K562 (cell line): Measurements from ENCODE around the gene MT1E. TPM values are rescaled to one million over a fixed set of nuclear protein-coding genes. Genes with fewer than 3 reads are reported as not detected.

Experiments
- CLOCK ChIP-seq: fragments of 250-450 bp; sonication (Bioruptor Pico); IDR thresholded peaks from 2 replicates; pipeline ENCODE4 v1.4.0; 2020; ENCODE audit warnings: mild to moderate bottlenecking, moderate library complexity, borderline replicate concordance
- E2F3 ChIP-seq: fragments of 250-450 bp; sonication (Bioruptor Pico); IDR thresholded peaks from 2 replicates; pipeline ENCODE4 v1.4.0; 2020; ENCODE audit warnings: mild to moderate bottlenecking
- ETV6 ChIP-seq, 3 experiments: fragments of 150-350 bp in 1 of 3; sonication (generic) in 1 of 3; formaldehyde crosslinking in 1 of 3; IDR thresholded peaks; 2 replicates each; pipeline versions ENCODE4 v1.6.1 to v1.8.0; 2014 to 2022; ENCODE audit warnings: borderline replicate concordance in 2 of 3, low read depth in 2 of 3, antibody characterized with exemption in 1 of 3, low read length in 1 of 3, mild to moderate bottlenecking in 1 of 3, missing genetic modification reagents in 1 of 3
- GATAD2A ChIP-seq: fragments of 450-650 bp; IDR thresholded peaks from 2 replicates; pipeline ENCODE4 v1.6.1; 2017
- NFRKB ChIP-seq: fragments of 450-650 bp; IDR thresholded peaks from 2 replicates; pipeline ENCODE4 v1.6.1; 2016; ENCODE audit warnings: low read depth
- PHF20 ChIP-seq: fragments of 450-650 bp; IDR thresholded peaks from 2 replicates; pipeline ENCODE4 v1.6.1; 2018; ENCODE audit not compliant: partially characterized antibody
- TAF15 ChIP-seq: fragments of 200-400 bp; formaldehyde crosslinking; IDR thresholded peaks from 2 replicates; pipeline ENCODE4 v1.6.1; 2017; ENCODE audit warnings: mild to moderate bottlenecking, low read depth, low read length, moderate library complexity
- THRAP3 ChIP-seq: fragments of 450-650 bp; IDR thresholded peaks from 2 replicates; pipeline ENCODE4 v1.6.1; 2016; ENCODE audit warnings: mild to moderate bottlenecking, inconsistent platforms, borderline replicate concordance
- USF1 ChIP-seq: sonication (generic); formaldehyde crosslinking; IDR thresholded peaks from 2 replicates; pipeline ENCODE4 v1.9.0; 2022; ENCODE audit warnings: mild to moderate bottlenecking, missing genetic modification reagents
- ZBTB49 ChIP-seq: sonication (generic); formaldehyde crosslinking; IDR thresholded peaks from 2 replicates; pipeline ENCODE4 v1.8.0; 2022; ENCODE audit warnings: missing genetic modification reagents, mild to moderate bottlenecking, borderline replicate concordance
- ZNF23 ChIP-seq: fragments of 250-450 bp; sonication (Bioruptor Pico); IDR thresholded peaks from 2 replicates; pipeline ENCODE4 v1.4.0; 2020; ENCODE audit warnings: mild to moderate bottlenecking
- ZNF253 ChIP-seq: fragments of 250-450 bp; sonication (Bioruptor Pico); conservative IDR thresholded peaks from 2 replicates; pipeline ENCODE4 v1.6.1; 2021; ENCODE audit warnings: mild to moderate bottlenecking
- ZNF263 ChIP-seq: sonication (generic); formaldehyde crosslinking; IDR thresholded peaks from 2 replicates; pipeline ENCODE4 v1.8.0; 2022; ENCODE audit warnings: mild to moderate bottlenecking, missing genetic modification reagents, borderline replicate concordance
- ZNF324 ChIP-seq: fragments of 250-450 bp; sonication (Bioruptor Pico); IDR thresholded peaks from 2 replicates; pipeline ENCODE4 v1.4.0; 2020; ENCODE audit warnings: mild to moderate bottlenecking
- ZNF436 ChIP-seq: fragments of 250-450, 450-650 bp; sonication (Bioruptor Pico); formaldehyde crosslinking; IDR thresholded peaks from 2 replicates; pipeline ENCODE4 v1.7.0; 2020; ENCODE audit warnings: mild to moderate bottlenecking
- polyA plus RNA-seq, 8 experiments: library from polyadenylated mRNA; depleted of rRNA in 4 of 8; stranded (reverse) in 5 of 8; unstranded in 3 of 8; fragments of >200 nt; fragmentation: Nextera tagmentation in 2 of 8; fragmentation: Illumina TruSeq in 1 of 8; extraction: Ambion mirVana in 2 of 8; extraction: Trizol in 1 of 8; gene quantifications; 2 replicates each; pipeline versions ENCODE4 v1.2.1 to v1.2.3, GENCODE V29; 2011 to 2014; ENCODE audit warnings: inconsistent platforms in 1 of 8, missing spikeins in 1 of 8
- total RNA-seq, 7 experiments: library from RNA; depleted of rRNA in 6 of 7; stranded (reverse); fragments of >200 nt in 6 of 7; fragmentation: Illumina TruSeq in 2 of 7; extraction: Trizol in 2 of 7; gene quantifications; 2 replicates each; pipeline versions ENCODE4 v1.2.1 to v1.2.3, GENCODE V29; 2011 to 2021; ENCODE audit warnings: low replicate concordance in 1 of 7
- TF ChIP-seq, protein P1 (sequence below): IDR thresholded peaks from 3 replicates; pipeline ENCODE4 v1.6.1; 2011; ENCODE audit warnings: borderline replicate concordance, mild to moderate bottlenecking, moderate library complexity; ENCODE audit not compliant: insufficient read length; ENCODE audit errors: extremely low read depth

The MT1E gene
- total and polyA plus RNA-seq, 9 of the 15 experiments (the other 6 are each of a cell fraction or from before 2014, with no cell fraction given) = 0.29 to 0.81 (median 0.46) TPM; not detected in 3

GRCh38 chr16:56608043-56608875 lies 17.3 kb upstream of the MT1E start, which contains the start of gene MT2A (continued):
- TF ChIP-seq CLOCK (CRISPR knock-in tag) (no peak), ZNF23 (CRISPR knock-in tag) (no peak), PHF20 (peak; percentile 39), ZNF253 (CRISPR knock-in tag) (no peak), ZNF263 (no peak), GATAD2A (0 out of 2 replicates have a peak, but pooled peaks have one; percentile 46), ETV6 (IDR thresholded peaks at IDR 0.05; ENCODE audit: borderline replicate concordance in 1 of 2, low read depth in 2 of 2, low read length in 1 of 2) (no peak), ETV6 (CRISPR knock-in tag; IDR thresholded peaks at IDR 0.05; ENCODE audit: borderline replicate concordance) (no peak), THRAP3 (no peak), TAF15 (no peak), ZNF324 (no peak), ZNF436 (no peak), NFRKB (no peak), ZBTB49 (CRISPR knock-in tag) (no peak), USF1 (CRISPR knock-in tag) (no peak), E2F3 (CRISPR knock-in tag) (peak; percentile 78)
- TF ChIP-seq, protein P1, sequence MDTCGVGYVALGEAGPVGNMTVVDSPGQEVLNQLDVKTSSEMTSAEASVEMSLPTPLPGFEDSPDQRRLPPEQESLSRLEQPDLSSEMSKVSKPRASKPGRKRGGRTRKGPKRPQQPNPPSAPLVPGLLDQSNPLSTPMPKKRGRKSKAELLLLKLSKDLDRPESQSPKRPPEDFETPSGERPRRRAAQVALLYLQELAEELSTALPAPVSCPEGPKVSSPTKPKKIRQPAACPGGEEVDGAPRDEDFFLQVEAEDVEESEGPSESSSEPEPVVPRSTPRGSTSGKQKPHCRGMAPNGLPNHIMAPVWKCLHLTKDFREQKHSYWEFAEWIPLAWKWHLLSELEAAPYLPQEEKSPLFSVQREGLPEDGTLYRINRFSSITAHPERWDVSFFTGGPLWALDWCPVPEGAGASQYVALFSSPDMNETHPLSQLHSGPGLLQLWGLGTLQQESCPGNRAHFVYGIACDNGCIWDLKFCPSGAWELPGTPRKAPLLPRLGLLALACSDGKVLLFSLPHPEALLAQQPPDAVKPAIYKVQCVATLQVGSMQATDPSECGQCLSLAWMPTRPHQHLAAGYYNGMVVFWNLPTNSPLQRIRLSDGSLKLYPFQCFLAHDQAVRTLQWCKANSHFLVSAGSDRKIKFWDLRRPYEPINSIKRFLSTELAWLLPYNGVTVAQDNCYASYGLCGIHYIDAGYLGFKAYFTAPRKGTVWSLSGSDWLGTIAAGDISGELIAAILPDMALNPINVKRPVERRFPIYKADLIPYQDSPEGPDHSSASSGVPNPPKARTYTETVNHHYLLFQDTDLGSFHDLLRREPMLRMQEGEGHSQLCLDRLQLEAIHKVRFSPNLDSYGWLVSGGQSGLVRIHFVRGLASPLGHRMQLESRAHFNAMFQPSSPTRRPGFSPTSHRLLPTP = peak; percentile 32
